Retina (tissue), 1 donor: ENCODE data around the gene SARS1.
A peak's percentile ranks its signal among the peaks of the same experiment; 100 is the strongest.

Experiments used
- DNase-seq: peaks from one replicate; pipeline ENCODE4 v3.0.0-alpha.2; 2016

Gene SARS1

GRCh38 chr1:109263597-109264378 lies 50.1 kb downstream of the SARS1 start:
- peak; percentile 84 for DNase-seq

- DNase-seq: no peak
Measured at GRCh38 chr1:109264379-109264755, 50.6 kb downstream of the SARS1 start.

- no peak for DNase-seq
Measured at GRCh38 chr1:109265016-109265415, 51.3 kb downstream of the SARS1 start.

GRCh38 chr1:109265741-109266330 lies 52.1 kb downstream of the SARS1 start:
- no peak for DNase-seq

GRCh38 chr1:109266965-109267364 lies 53.2 kb downstream of the SARS1 start:
- no peak for DNase-seq

GRCh38 chr1:109267743-109268300 lies 54.1 kb downstream of the SARS1 start:
- DNase-seq: no peak

GRCh38 chr1:109268431-109269211 lies 54.9 kb downstream of the SARS1 start:
- DNase-seq: no peak

GRCh38 chr1:109269212-109269980 lies 55.7 kb downstream of the SARS1 start:
- DNase-seq: no peak

GRCh38 chr1:109269981-109270622 lies 56.4 kb downstream of the SARS1 start:
- no peak for DNase-seq

GRCh38 chr1:109270623-109271317 lies 57.1 kb downstream of the SARS1 start:
- DNase-seq: no peak

GRCh38 chr1:109271458-109271857 lies 57.7 kb downstream of the SARS1 start:
- no peak for DNase-seq

GRCh38 chr1:109272021-109272799 lies 58.5 kb downstream of the SARS1 start:
- DNase-seq: no peak

- no peak for DNase-seq
Measured at GRCh38 chr1:109272831-109273547, 59.3 kb downstream of the SARS1 start.

GRCh38 chr1:109273570-109274288 lies 60.0 kb downstream of the SARS1 start:
- no peak for DNase-seq

GRCh38 chr1:109274533-109275476 lies 61.1 kb downstream of the SARS1 start:
- DNase-seq: no peak

GRCh38 chr1:109275706-109276345 lies 62.1 kb downstream of the SARS1 start:
- no peak for DNase-seq

- peak; percentile 88 for DNase-seq
Measured at GRCh38 chr1:109277434-109278204, 63.9 kb downstream of the SARS1 start.
